GM15510 (cell line): ENCODE data around the gene C1orf210.

Experiments
- POLR2A ChIP-seq: IDR thresholded peaks from 3 replicates; pipeline ENCODE4 v1.6.1; 2011; ENCODE audit warnings: borderline replicate concordance; ENCODE audit not compliant: insufficient read length; ENCODE audit errors: extremely low read depth

Gene C1orf210

GRCh38 chr1:43285269-43285990 is at the start of gene C1orf210:
C1orf210 (minus strand) TSS chr1:43285581; CDS start chr1:43283270, 2,311 bp downstream.
- TF ChIP-seq POLR2A, result no peak

- TF ChIP-seq POLR2A, result no peak
These were observed 49.2 kb upstream of the C1orf210 start for GRCh38 chr1:43334453-43335205.

GRCh38 chr1:43331688-43332087 is 46.3 kb upstream of the C1orf210 start:
- TF ChIP-seq POLR2A, result no peak

GRCh38 chr1:43329995-43330751 is 44.8 kb upstream of the C1orf210 start:
- no peak for TF ChIP-seq POLR2A

GRCh38 chr1:43327549-43328292 is 42.3 kb upstream of the C1orf210 start:
- TF ChIP-seq POLR2A, result no peak

- TF ChIP-seq POLR2A, result no peak
These were observed 40.0 kb upstream of the C1orf210 start for GRCh38 chr1:43325381-43325780.

GRCh38 chr1:43324810-43325209 is 39.4 kb upstream of the C1orf210 start:
- TF ChIP-seq POLR2A, result no peak

- no peak for TF ChIP-seq POLR2A
These were observed 37.1 kb upstream of the C1orf210 start for GRCh38 chr1:43322506-43322905.

GRCh38 chr1:43321331-43321891 is 36.0 kb upstream of the C1orf210 start:
- no peak for TF ChIP-seq POLR2A

GRCh38 chr1:43319766-43320165 is 34.4 kb upstream of the C1orf210 start:
- TF ChIP-seq POLR2A, result no peak

- TF ChIP-seq POLR2A, result no peak
These were observed 33.9 kb upstream of the C1orf210 start for GRCh38 chr1:43319288-43319687.

GRCh38 chr1:43318831-43319230 is 33.5 kb upstream of the C1orf210 start:
- TF ChIP-seq POLR2A, result no peak

GRCh38 chr1:43317817-43318471 is 32.6 kb upstream of the C1orf210 start:
- no peak for TF ChIP-seq POLR2A
